Mesenchymal stem cell (in vitro differentiated cells and primary cell): Measurements from ENCODE around the gene IRF2.

ENCODE experiments used
- DNase-seq: peaks from one replicate; pipeline ENCODE4 v3.0.0-alpha.2; 2013
- H2AFZ ChIP-seq: one replicate; pipeline ENCODE4 v1.6.1; 2013; ENCODE audit warnings: low read depth, mild to moderate bottlenecking, control low read depth, inconsistent platforms, low read length, moderate library complexity
- H2AK5ac ChIP-seq: 2 replicates; pipeline ENCODE4 v1.6.1; 2013; ENCODE audit warnings: low read length, moderate library complexity, mild to moderate bottlenecking, inconsistent platforms; ENCODE audit not compliant: severe bottlenecking
- H2BK120ac ChIP-seq: one replicate; pipeline ENCODE4 v1.6.1; 2013; ENCODE audit warnings: low read depth, mild to moderate bottlenecking, inconsistent platforms, low read length, moderate library complexity
- H2BK12ac ChIP-seq, 2 experiments: one replicate each; pipeline ENCODE4 v1.6.1; 2013; ENCODE audit warnings: inconsistent platforms in 2 of 2, low read length in 2 of 2, mild to moderate bottlenecking in 2 of 2, moderate library complexity in 2 of 2, control low read depth in 1 of 2
- H2BK15ac ChIP-seq: one replicate; pipeline ENCODE4 v1.6.1; 2013; ENCODE audit warnings: mild to moderate bottlenecking, low read depth, inconsistent platforms; ENCODE audit not compliant: poor library complexity, severe bottlenecking
- H2BK5ac ChIP-seq: 2 replicates; pipeline ENCODE4 v1.6.1; 2013; ENCODE audit warnings: low read depth, mild to moderate bottlenecking, low read length, control low read depth, inconsistent platforms; ENCODE audit not compliant: poor library complexity, severe bottlenecking
- H3K14ac ChIP-seq, 2 experiments: one replicate each; pipeline ENCODE4 v1.6.1; 2013; ENCODE audit warnings: inconsistent platforms in 2 of 2, low read length in 2 of 2, control low read depth in 1 of 2, mild to moderate bottlenecking in 1 of 2, moderate library complexity in 1 of 2
- H3K18ac ChIP-seq, 2 experiments: one replicate each; pipeline ENCODE4 v1.6.1; 2013; ENCODE audit warnings: inconsistent platforms in 2 of 2, low read length in 2 of 2, control low read depth in 1 of 2, low read depth in 1 of 2, mild to moderate bottlenecking in 1 of 2
- H3K23ac ChIP-seq, 2 experiments: one replicate each; pipeline ENCODE4 v1.6.1; 2013; ENCODE audit warnings: inconsistent platforms in 2 of 2, low read length in 2 of 2, mild to moderate bottlenecking in 2 of 2, moderate library complexity in 2 of 2, control low read depth in 1 of 2
- H3K27ac ChIP-seq: 2 replicates; pipeline ENCODE4 v1.5.1; 2013; ENCODE audit warnings: mild to moderate bottlenecking, moderate library complexity, low read length, control low read depth, inconsistent platforms; ENCODE audit not compliant: poor library complexity, severe bottlenecking
- H3K27me3 ChIP-seq, 2 experiments: 2 replicates each; pipeline versions ENCODE4 v1.6.1 to v1.7.0; 2013; ENCODE audit warnings: low read length in 2 of 2, mild to moderate bottlenecking in 2 of 2, moderate library complexity in 2 of 2, control low read depth in 1 of 2, inconsistent platforms in 1 of 2; ENCODE audit not compliant: control insufficient read depth in 1 of 2, insufficient read depth in 1 of 2
- H3K36me3 ChIP-seq, 2 experiments: 2 replicates each; pipeline versions ENCODE4 v1.6.1 to v1.7.0; 2013; ENCODE audit warnings: low read length in 2 of 2, control low read depth in 1 of 2, inconsistent platforms in 1 of 2, low read depth in 1 of 2, mild to moderate bottlenecking in 1 of 2; ENCODE audit not compliant: insufficient read depth in 2 of 2, control insufficient read depth in 1 of 2
- H3K4ac ChIP-seq, 2 experiments: one replicate each; pipeline ENCODE4 v1.6.1; 2013; ENCODE audit warnings: inconsistent platforms in 2 of 2, low read length in 2 of 2, mild to moderate bottlenecking in 2 of 2, moderate library complexity in 2 of 2, control low read depth in 1 of 2, low read depth in 1 of 2
- H3K4me1 ChIP-seq: 2 replicates; pipeline ENCODE4 v1.6.1; 2013; ENCODE audit warnings: low read depth, low read length, control low read depth; ENCODE audit not compliant: control insufficient read depth, insufficient read depth
- H3K4me2 ChIP-seq: 2 replicates; pipeline ENCODE4 v1.6.1; 2013; ENCODE audit warnings: low read length, mild to moderate bottlenecking, inconsistent platforms; ENCODE audit not compliant: poor library complexity, severe bottlenecking
- H3K4me3 ChIP-seq, 2 experiments: 2 replicates each; pipeline versions ENCODE4 v1.5.1 to v1.7.0; 2013; ENCODE audit warnings: low read length in 2 of 2, mild to moderate bottlenecking in 2 of 2, control low read depth in 1 of 2, low read depth in 1 of 2; ENCODE audit not compliant: insufficient read depth in 1 of 2
- H3K79me1 ChIP-seq: replicated peaks from 2 replicates; pipeline ENCODE4 v1.6.1; 2013; ENCODE audit warnings: mild to moderate bottlenecking, control low read depth, low read length, inconsistent platforms; ENCODE audit not compliant: poor library complexity, severe bottlenecking
- H3K9ac ChIP-seq: 2 replicates; pipeline ENCODE4 v1.7.0; 2013; ENCODE audit warnings: mild to moderate bottlenecking, low read length, moderate library complexity
- H3K9me3 ChIP-seq: 2 replicates; pipeline ENCODE4 v1.7.0; 2013; ENCODE audit warnings: mild to moderate bottlenecking, low read length; ENCODE audit not compliant: control insufficient read depth
- H4K8ac ChIP-seq: one replicate; pipeline ENCODE4 v1.6.1; 2013; ENCODE audit warnings: inconsistent platforms, mild to moderate bottlenecking, low read length, moderate library complexity
- H4K91ac ChIP-seq: one replicate; pipeline ENCODE4 v1.6.1; 2013; ENCODE audit warnings: mild to moderate bottlenecking, low read length, inconsistent platforms
- WGBS: methylation state at CpG from one replicate; pipeline ENCODE4 v1.1.7; 2013; ENCODE audit warnings: mixed read lengths; 5-methylcytosine and 5-hydroxymethylcytosine counted together

Gene IRF2

DNA sequence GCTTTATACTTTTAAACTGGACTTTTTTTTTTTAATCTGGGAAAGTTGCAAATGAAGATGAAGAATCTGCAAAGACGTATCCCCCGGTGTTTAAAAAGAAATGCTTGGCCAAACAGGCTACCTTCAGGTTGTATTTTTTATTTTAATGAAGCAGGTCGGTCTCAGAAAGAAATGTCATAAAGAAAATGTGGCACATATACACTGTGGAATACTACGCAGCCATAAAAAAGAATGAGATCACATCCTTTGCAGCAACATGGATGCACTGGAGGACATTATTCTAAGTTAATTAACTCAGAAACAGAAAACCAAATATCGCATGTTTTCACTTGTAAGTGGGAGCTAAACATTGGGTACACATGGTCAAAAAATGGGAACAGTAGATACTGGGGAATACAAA is 123.4 kb downstream of the IRF2 start:
- H2AFZ ChIP-seq: no peak overlapping the region
- H3K4me1 ChIP-seq: peaks cover 7% of the 10 kb centered on the region
- H3K27me3 ChIP-seq: no peaks in the 10 kb centered on the region
- no peak overlapping the region for H2BK15ac ChIP-seq
- no peak overlapping the region for H3K18ac ChIP-seq
- no peak overlapping the region for H3K4me3 ChIP-seq
- H2BK120ac ChIP-seq: no peak overlapping the region
- no peak overlapping the region for H3K23ac ChIP-seq
- no peaks in the 10 kb centered on the region for H3K9me3 ChIP-seq
- H3K79me1 ChIP-seq: no peaks in the 10 kb centered on the region
- H4K8ac ChIP-seq: no peak overlapping the region
- H3K14ac ChIP-seq: no peak overlapping the region
- no peak overlapping the region for H3K4me2 ChIP-seq
- no peak for DNase-seq
- no peak overlapping the region for H2BK12ac ChIP-seq
- no peaks in the 10 kb centered on the region for H3K36me3 ChIP-seq
- H4K91ac ChIP-seq: no peak overlapping the region
- H3K9ac ChIP-seq: no peak overlapping the region
- H3K27ac ChIP-seq: no peak overlapping the region
- H2BK5ac ChIP-seq: no peak overlapping the region
- H3K4ac ChIP-seq: no peak overlapping the region
- WGBS: 95% methylated on average over 5 of the region's 5 CpGs
- no peak overlapping the region for H2AK5ac ChIP-seq

DNA sequence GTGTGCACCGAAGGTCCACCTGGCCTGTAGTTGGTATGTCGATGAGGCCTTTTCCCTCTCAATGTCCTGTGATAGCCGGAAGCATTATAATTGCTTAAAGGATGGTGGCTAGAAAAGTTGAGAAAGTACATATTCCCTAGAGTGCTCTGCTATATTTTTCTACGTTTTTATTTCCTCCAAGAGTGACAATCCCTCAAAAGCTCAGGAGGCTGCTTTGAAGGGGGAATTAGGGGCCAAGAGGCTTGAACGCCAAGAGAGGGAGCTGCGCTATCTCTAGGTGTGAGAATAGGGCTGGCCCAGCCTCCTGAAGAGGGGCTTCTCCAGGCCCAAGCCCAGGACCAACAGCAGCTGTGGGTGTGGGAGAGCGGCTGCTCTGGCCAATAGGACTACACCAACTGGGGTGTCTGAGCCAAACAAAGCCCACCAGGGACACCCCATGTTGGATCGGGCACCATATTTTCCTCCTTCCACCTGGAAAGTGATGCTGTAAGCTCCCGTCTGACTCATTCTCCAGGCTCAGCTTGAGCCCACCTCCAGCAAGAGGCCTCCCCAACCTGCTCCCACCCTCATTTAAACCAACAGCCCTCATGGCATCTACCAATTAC is 124.0 kb downstream of the IRF2 start:
- no peak overlapping the region for H3K23ac ChIP-seq
- peak overlapping the region; percentile 4 to 93 for H2BK12ac ChIP-seq
- 94% methylated on average over 7 of the region's 9 CpGs for WGBS
- no peak overlapping the region for H2AFZ ChIP-seq
- H3K18ac ChIP-seq: peak overlapping the region in 1 of 2 experiments; percentile 80
- H3K14ac ChIP-seq: no peak overlapping the region
- no peak overlapping the region for H2AK5ac ChIP-seq
- no peak overlapping the region for H2BK120ac ChIP-seq
- H4K91ac ChIP-seq: no peak overlapping the region
- H3K27me3 ChIP-seq: no peaks in the 10 kb centered on the region
- H3K4ac ChIP-seq: no peak overlapping the region
- no peaks in the 10 kb centered on the region for H3K36me3 ChIP-seq
- DNase-seq: no peak
- H3K79me1 ChIP-seq: no peaks in the 10 kb centered on the region
- no peak overlapping the region for H3K4me2 ChIP-seq
- H4K8ac ChIP-seq: no peak overlapping the region
- H3K9me3 ChIP-seq: no peaks in the 10 kb centered on the region
- no peak overlapping the region for H3K9ac ChIP-seq
- H3K27ac ChIP-seq: no peak overlapping the region
- no peak overlapping the region for H3K4me3 ChIP-seq
- no peak overlapping the region for H2BK5ac ChIP-seq
- H2BK15ac ChIP-seq: peak overlapping the region; percentile 37
- H3K4me1 ChIP-seq: peaks cover 7% of the 10 kb centered on the region

DNA sequence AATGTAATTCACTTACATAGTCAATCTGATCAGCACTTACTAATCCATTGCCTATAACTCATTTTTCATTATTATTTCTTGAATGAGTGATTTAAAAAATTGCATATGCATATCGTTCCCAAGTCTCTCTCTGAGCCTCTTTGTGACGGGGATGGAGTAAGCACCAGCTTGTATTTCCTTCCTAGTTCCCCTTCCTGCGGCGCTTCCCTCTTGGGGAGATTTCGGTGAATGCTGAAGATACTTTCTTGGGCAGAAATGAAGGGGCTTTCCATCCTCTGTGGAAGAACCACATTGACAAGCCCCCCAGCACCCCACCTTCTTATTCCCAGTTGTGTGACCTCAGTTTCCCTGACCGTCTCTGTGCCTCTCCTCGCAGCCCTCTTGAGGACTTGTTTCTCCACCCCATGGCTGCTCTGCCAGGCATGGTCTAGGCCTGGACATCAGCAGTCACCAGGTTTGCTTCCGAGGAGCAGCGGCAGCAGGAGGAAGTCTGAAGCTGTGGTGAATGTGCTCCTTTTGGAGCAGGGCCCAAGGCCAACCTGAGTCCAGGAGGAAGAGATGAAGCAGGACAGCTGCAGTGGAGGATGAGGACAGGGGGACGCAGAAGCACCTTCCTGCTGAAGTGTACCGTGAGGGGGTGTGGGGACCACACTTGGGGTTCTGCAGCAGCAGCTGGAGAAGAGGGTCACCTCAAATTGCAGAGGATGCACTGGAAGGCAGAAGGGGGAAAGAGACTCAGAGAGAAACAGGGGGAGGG is 124.9 kb downstream of the IRF2 start:
- H2BK15ac ChIP-seq: no peak overlapping the region
- peaks cover 3% of the 10 kb centered on the region for H3K4me1 ChIP-seq
- no peak overlapping the region for H2BK5ac ChIP-seq
- H4K8ac ChIP-seq: no peak overlapping the region
- H2BK120ac ChIP-seq: peak overlapping the region; percentile 77
- WGBS: 97% methylated on average over 11 of the region's 11 CpGs
- no peak overlapping the region for H3K4me2 ChIP-seq
- H3K27me3 ChIP-seq: no peaks in the 10 kb centered on the region
- H2AK5ac ChIP-seq: no peak overlapping the region
- peak overlapping the region in 1 of 2 experiments; percentile 86 for H3K14ac ChIP-seq
- H2BK12ac ChIP-seq: peak overlapping the region; percentile 11 to 91
- peak overlapping the region in 1 of 2 experiments; percentile 71 for H3K4ac ChIP-seq
- H3K9ac ChIP-seq: no peak overlapping the region
- H4K91ac ChIP-seq: peak overlapping the region; percentile 29
- H3K27ac ChIP-seq: no peak overlapping the region
- peak overlapping the region; percentile 15 to 70 for H3K18ac ChIP-seq
- no peaks in the 10 kb centered on the region for H3K79me1 ChIP-seq
- no peak overlapping the region for H3K23ac ChIP-seq
- H3K4me3 ChIP-seq: no peak overlapping the region
- no peaks in the 10 kb centered on the region for H3K36me3 ChIP-seq
- no peaks in the 10 kb centered on the region for H3K9me3 ChIP-seq
- H2AFZ ChIP-seq: no peak overlapping the region
- DNase-seq: no peak

DNA sequence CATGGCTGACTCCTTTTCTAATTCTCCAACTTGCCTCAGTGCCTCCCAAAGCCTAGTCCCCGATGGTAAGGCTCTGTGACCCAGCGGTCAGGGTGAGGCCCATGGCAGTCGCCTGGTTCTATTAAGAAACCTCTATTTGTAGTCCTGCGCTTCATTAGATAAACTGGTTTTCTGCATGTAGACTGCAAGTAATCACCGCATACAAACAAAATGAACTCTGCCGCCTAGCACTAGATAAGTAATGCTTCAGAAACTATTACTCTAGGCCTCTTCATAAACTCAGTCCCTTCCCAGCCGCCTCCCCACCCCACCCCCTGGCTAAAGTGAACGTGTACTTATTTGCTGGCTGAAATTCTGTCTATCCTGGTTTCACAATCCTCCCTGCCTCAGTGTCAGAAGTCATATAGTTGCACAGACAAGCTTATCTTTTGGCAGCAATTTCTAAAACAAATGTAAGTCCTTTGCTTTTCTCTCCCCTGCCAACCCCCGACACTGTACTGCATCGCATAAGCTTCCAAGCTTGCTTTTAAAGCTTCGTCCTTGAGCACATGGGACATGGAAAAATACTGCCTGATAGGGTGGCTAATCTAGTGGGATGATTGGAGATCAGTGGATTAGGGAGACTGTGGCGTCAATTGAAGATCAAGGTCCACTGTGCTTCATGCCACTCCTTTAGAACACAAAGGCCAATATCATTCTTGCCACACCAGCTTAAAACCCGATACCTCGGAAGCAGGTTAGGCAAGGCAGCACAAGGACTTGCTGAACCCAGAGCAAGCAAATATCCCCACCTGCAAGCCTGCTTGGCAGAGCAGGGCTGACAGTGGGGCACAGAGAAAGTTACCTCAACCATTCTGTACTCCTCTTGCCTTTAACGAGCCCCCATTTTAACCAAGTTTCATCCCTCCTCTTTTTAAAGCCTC is 125.8 kb downstream of the IRF2 start:
- H3K9me3 ChIP-seq: no peaks in the 10 kb centered on the region
- H3K4ac ChIP-seq: peak overlapping the region; percentile 83 to 94
- peak overlapping the region; percentile 77 for H2BK120ac ChIP-seq
- H3K79me1 ChIP-seq: no peaks in the 10 kb centered on the region
- no peak overlapping the region for H2BK15ac ChIP-seq
- H2AK5ac ChIP-seq: no peak overlapping the region
- H3K4me1 ChIP-seq: peaks cover 5% of the 10 kb centered on the region
- H2BK5ac ChIP-seq: no peak overlapping the region
- 67% methylated on average over 14 of the region's 15 CpGs for WGBS
- no peak overlapping the region for H3K14ac ChIP-seq
- peak overlapping the region; percentile 69 to 95 for H2BK12ac ChIP-seq
- H3K4me2 ChIP-seq: no peak overlapping the region
- no peaks in the 10 kb centered on the region for H3K27me3 ChIP-seq
- no peak overlapping the region for H3K23ac ChIP-seq
- no peak overlapping the region for H3K27ac ChIP-seq
- peak; percentile 82 for DNase-seq
- H4K91ac ChIP-seq: peak overlapping the region; percentile 97
- no peaks in the 10 kb centered on the region for H3K36me3 ChIP-seq
- H2AFZ ChIP-seq: no peak overlapping the region
- peak overlapping the region; percentile 70 for H4K8ac ChIP-seq
- peak overlapping the region; percentile 50 to 91 for H3K18ac ChIP-seq
- H3K9ac ChIP-seq: peak overlapping the region; percentile 36
- H3K4me3 ChIP-seq: no peak overlapping the region
